ENCODE results near the gene PHLPP2.

DNA sequence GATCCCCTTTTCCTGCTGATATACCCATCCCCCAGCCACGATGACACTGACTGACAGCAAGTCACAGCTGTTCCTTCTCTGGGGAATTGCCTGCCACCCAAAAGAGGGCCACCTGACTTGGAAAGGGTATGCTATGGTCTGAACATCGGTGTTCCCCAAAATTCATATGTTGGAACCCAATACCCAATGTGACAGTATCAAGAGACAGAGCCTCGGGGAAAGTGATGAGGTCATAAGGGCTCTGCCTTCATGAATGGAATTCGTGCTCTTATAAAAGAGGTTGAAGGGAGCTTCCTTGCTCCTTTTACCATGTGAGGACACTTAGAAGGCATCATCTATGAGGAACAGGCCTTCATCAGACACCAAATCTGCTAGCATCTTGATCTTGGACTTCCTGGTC lies 106.1 kb downstream of the PHLPP2 start:
- TF ChIP-seq SUZ12 (IDR thresholded peaks at IDR 0.05; ENCODE audit: extremely low read depth, insufficient read depth, insufficient read length) (no peak), YY1 (IDR thresholded peaks at IDR 0.05; ENCODE audit: insufficient read depth, insufficient read length) (no peak)

Measured in NT2/D1 (cell line).